ENCODE measurements around the gene CATSPERD. TPM values are rescaled to one million over a fixed set of nuclear protein-coding genes. Genes with fewer than 3 reads are reported as not detected.

The CATSPERD gene, protein sequence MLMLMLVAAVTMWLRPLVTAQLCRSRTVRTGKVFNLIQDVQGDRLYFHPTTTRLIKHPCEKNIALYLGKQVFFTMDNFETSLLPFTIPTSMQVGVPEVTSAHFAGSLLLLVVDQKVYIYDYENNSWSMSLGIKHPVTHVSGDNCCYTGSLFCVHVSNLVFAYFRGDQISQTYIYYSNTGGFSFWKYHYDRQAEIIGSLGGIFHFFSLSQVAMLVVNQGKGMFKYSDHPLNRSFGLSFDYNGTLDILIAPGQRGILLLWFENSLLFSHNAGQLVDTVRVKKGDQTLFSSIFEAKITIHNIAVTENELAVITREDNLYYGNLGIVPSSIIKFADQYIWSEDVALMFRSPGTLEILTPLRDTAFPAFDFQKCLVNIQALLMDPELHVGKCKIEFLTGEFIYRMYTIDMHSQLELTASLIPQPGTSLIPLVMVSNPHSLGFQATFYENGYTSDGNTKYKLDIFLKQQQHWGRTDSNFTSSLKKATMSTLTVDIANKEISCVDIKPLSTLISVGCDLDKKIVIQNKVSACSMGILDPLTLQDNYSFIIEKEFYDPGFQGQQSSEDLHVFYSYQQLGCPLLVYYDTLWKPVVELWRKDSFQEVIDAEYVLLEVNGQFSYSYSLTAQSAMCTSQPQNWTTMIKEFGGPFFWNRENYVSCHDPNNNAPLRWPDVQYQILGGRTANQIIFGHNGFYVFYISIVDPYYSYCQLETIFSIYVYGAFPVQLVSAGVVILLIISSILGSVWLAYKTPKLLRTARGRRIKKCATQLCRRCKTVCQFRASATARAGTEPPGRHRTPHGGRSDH
- total RNA-seq, result not detected in 2 replicates

DNA sequence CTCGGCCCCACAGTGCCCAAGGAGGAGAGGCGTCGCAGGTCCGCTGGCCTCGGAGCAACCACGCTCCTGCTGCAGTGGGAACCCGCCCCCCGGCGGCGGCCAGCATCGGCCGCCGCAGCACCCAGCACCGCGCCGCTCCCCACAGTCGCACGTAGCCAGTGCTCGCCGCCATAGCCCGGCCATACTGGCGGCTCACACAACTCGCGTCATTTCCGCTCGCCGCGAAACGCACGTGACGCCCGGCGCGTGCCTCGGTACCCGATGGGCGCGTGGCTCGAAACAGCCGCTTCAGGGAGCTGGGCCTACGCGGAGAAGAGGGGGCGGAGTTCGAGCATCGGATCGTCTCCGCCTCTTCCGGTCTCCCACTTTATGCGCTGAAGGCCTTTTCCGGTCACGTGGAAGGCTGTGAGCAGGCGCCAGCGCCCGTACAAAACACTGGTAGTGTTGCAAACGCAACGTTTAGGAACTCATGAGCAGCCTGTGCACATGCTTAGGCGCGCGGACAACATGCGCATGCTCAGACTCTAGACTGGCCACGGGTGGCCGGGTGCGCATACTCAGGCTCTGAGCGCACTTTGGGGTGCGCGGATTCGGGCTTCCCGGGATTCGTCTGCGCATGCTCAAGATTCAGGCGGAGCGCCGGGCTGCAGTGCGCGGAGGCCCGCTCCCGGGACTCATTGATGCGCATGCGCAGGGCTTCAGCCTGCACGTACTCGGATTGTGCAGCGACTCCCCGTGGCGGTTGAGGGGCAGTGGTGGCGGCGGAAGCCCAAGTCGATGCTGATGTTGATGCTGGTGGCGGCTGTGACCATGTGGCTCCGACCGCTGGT is at the start of gene CATSPERD, which contains the start of gene LONP1:
Gene CATSPERD (plus strand): TSS at position 677 of the 830 bp plus-strand sequence. CDS start 101 bp downstream, at position 778.
Gene LONP1 (minus strand): TSS at position 186 of the 830 bp plus-strand sequence. CDS start 14 bp downstream, at position 172.

DNA sequence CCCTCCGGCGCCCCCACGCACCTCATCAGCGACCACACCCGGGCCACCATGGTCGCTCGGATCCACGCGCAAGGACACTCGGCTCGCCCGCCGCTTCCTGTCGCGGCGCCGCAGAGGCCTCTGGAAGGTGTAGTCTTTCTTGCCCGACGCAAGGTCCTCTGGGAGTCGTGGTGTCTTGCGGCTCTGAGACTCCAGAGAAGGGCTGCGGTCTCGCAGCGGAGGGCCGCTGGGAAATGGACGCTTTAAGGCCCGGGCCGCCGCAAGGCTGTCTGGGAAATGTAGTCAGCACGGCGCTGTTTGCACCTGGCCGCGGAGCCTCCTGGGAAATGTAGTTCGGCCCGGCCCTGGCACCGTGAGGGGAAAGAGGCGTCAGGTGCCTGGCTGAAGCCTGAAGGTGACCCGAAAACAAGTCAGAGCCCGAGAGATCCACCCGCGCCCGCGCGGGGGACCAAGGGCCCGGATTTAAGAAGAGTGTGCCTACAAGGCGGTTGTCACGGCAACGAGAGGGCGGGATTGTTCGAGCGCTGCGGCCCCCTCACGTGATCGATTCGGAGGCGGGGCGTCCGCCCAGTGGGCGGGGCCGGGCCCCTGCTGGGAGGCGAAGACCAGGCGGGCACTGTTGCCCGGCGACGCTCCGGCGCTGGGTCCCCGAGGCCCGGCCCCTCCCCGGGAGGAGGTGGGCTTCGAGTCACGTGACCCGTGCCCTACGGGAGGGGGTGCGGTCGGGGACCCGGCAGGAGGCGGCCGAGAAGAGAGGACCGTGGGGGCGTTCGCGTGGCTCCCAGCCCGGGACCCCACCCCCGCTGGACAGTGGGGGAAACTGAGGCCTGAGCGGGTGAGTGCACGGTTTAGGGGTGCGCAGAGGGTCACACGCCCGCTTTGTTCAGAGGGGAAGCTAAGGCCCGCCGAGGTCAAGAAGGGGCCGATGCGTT is 39.7 kb upstream of the CATSPERD start, which contains the start of the genes HSD11B1L and MICOS13:
Gene HSD11B1L (plus strand): TSS at position 591 of the 932 bp plus-strand sequence. CDS start 3,806 bp downstream, outside the sequence.
Gene MICOS13 (minus strand): TSS at position 80 of the 932 bp plus-strand sequence. CDS start 30 bp downstream, at position 50.

DNA sequence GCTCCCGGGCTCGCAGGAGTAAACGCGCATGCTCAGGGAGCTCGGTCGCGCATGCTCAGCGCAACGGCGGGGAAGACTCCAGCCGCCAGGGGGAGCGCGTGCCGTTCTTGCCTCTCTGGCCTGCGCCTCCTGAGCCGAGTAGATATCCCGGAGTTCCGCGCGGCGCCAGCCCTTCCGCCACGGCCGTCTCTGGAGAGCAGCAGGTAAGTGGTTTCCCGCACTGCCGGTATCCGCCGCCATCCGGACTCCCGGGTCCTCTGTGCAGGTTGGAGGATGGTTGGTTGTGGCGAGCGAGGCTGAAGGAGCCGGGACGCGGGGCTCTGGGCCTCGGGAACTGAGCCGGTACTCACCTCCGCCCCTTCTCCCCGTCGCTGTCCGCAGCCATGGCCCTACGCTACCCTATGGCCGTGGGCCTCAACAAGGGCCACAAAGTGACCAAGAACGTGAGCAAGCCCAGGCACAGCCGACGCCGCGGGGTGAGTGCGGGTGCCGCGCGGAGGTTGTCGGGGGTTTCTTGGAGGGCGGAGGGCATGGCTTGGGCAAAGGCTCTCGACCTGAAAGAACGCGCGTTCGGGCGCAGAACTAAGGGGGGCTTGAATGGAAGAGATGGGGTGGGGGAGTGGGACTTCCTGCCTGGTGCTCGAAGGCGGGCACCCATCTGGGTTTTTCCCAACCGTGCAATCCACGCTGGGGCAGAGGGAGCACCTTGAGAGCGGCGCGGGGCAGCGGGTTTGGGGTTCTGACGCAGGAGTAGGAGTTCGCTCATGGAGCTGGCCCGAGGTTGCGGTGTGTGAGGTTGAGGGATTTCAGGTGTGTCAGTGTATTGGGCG is 30.1 kb upstream of the CATSPERD start, which contains the start of gene RPL36:
Gene RPL36 (plus strand): TSS at position 171 of the 830 bp plus-strand sequence. CDS start 213 bp downstream, at position 384.

DNA sequence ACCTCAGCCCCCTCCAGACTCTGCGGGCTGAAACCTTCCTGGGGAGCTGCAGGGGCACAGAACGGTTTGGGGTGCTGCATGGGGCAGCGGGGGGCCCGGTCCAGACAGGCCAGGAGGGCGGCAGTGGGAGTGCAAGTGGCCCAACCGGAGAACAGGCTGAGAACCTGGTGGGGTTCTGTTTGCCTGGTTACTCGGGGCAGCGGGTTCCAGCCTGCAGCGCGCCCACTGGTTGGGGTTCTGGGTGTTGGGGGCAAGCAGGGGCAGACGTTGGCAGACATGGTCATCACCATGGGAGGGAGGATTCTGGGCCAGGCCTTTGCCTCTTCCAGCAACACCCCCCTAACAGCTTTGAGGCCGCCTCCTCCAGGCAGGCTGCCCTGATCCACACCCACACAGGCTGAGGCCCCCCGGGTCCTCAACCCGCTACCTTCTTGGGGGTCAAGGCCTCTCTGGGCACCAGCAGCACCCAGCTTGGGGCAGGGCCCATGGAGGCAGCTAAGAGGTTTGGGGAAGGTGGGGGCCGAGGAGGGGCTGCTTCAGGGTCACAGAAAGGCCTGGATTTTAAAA is 64.2 kb downstream of the CATSPERD start, which contains the start of gene PRR22:
Gene PRR22 (minus strand): TSS at position 166 of the 567 bp plus-strand sequence. CDS start 86 bp downstream, at position 80.

DNA sequence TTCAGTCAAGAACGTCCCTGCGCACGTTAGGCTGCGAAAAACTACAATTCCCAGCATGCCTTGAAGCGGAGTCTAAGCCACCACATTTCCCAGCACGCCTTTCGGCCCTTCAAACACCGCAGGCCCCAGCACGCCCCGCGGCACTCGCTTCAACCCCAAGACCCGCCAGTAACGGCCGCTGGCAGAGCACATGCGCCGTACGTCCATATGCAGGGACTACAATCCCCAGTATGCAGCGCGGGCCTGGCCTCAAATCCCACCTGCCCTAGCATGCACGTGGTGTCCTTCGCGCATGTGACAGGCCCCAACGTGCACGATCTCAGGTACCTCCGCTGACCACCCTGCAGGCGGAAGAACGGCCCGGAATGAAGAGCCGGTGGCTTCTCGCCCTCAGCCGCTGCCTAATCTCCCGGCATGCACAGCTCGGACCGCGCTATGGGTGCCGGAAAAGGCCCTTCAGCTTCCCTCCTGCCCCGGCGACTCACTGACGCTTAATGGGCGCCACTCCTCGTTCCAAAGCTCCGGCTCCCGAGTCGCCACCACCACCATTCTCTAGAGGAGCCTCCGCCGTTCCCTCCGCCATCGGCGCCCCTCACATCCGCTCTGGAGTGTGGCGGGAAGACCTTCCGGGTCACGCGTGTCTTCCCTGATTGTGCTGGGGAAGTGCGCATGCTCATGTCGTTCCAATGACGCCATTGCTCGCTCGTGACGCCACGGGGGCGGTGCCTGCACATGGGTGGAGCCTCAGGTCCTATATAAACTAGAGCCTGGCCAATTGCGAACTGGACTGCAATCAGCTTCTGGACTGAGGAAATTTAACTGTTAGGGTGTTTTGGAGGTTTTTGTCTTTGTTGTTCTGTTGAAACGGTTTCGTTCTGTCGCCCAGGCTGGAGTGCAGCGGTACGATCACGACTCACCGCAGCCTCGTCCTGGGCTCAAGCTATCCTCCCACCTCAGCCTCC is 70.4 kb downstream of the CATSPERD start, which contains the start of gene DUS3L:
Gene DUS3L (minus strand): TSS at position 605 of the 962 bp plus-strand sequence. CDS start 22 bp downstream, at position 583.

DNA sequence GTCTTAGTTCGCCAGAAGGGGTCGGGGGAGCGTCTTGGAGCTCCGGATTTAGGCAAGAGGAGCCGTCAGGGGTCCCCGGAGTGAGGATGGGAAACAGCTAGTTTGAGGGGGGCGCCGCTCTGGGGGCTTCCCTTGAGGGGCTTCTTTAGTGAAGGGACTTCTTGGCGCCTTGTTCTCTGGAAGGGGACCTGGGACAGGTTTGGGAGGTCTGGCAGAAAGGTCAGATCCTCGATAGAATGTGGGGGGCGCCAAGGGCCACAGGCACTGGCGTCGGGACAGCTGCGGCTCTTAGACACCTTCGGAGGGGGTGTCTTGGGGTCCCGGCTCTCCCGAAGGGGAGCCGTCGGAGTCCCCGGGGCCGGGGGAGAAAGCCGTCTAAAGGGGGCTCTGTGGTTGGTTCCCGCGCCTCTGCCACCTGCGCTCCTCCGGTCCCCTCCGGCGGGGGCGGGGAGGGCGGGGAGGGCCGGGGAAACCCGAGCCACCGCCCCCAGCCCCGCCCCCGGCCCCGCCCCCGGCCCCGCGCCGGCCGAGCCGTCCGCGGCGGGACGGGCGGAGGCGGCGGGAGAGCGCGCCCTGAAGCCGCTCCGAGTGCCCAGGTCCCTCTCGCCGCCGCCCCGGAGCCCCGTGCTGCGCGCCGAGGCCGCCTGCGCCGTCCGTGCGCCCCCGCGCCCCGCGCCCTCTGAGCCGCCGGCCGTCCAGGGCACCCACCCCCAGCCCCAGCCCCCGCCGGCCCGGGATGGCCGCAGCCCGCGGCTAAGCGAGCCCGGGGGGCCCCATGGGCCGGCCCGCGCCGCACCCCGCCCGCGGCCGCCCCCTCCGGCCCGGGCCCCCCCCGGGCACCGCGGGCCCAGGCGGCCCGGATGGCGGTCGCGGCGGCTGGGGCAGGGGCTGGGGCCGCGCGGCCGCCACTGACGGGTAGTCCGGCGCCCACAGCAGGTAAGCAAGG is 84.4 kb downstream of the CATSPERD start, which contains the start of gene NRTN:
Gene NRTN (plus strand): TSS at position 552 of the 946 bp plus-strand sequence. CDS start 19,099 bp downstream, outside the sequence.

Other genes with a start within 250 kb of the CATSPERD start
- gene TINCR, start 152.7 kb upstream of the CATSPERD start, total RNA-seq, result 3.2 and 14.9 TPM in 2 replicates
- 15.2 and 17.7 TPM in 2 replicates for gene SAFB2, start 97.9 kb upstream of the CATSPERD start, total RNA-seq
- gene SAFB, start 97.6 kb upstream of the CATSPERD start, total RNA-seq, result 31.6 and 36.7 TPM in 2 replicates
- gene MICOS13, start 40.1 kb upstream of the CATSPERD start, total RNA-seq, result 31.5 and 31.8 TPM in 2 replicates
- gene HSD11B1L, start 39.6 kb upstream of the CATSPERD start, total RNA-seq, result 14.5 and 19.3 TPM in 2 replicates
- 601 and 1,423 TPM in 2 replicates for gene RPL36, start 30.3 kb upstream of the CATSPERD start, total RNA-seq
- gene LONP1, start 491 bp upstream of the CATSPERD start, total RNA-seq, result 137 and 179 TPM in 2 replicates
- 0.48 TPM in 1 of 2 replicates, not detected in the other for gene PRR22, start 64.1 kb downstream of the CATSPERD start, total RNA-seq
- 41.2 and 42.0 TPM in 2 replicates for gene DUS3L, start 70.5 kb downstream of the CATSPERD start, total RNA-seq
- gene NRTN, start 84.4 kb downstream of the CATSPERD start, total RNA-seq, result 0.21 and 0.24 TPM in 2 replicates
- under 0.01 and 2.8 TPM in 2 replicates for gene FUT6, start 119.1 kb downstream of the CATSPERD start, total RNA-seq
- 7.5 and 12.1 TPM in 2 replicates for gene FUT3, start 130.8 kb downstream of the CATSPERD start, total RNA-seq
- not detected in 2 replicates for gene FUT5, start 149.9 kb downstream of the CATSPERD start, total RNA-seq
- gene NDUFA11, start 183.2 kb downstream of the CATSPERD start, total RNA-seq, result 317 and 329 TPM in 2 replicates
- gene VMAC, start 184.2 kb downstream of the CATSPERD start, total RNA-seq, result 3.1 and 6.2 TPM in 2 replicates
- 6.5 and 8.5 TPM in 2 replicates for gene CAPS, start 193.6 kb downstream of the CATSPERD start, total RNA-seq

Data from tracheal epithelial cell (primary cell).